Ectodermal cell (in vitro differentiated cells): ENCODE results near the gene KCNJ4.
"Not testable (repeated sequence)": the region's sequence is repeated elsewhere in the genome, so short reads cannot be mapped to it uniquely, and the experiment has no call there.

Experiments
- H3K27ac ChIP-seq: 2 replicates; pipeline ENCODE4 v1.7.0; 2013; ENCODE audit warnings: mild to moderate bottlenecking, low read depth, low read length; ENCODE audit not compliant: insufficient read depth, poor library complexity, severe bottlenecking
- H3K27me3 ChIP-seq: 2 replicates; pipeline ENCODE4 v1.7.0; 2013; ENCODE audit warnings: mild to moderate bottlenecking, low read length; ENCODE audit not compliant: insufficient read depth, control insufficient read depth, poor library complexity, severe bottlenecking
- H3K36me3 ChIP-seq: one replicate; pipeline ENCODE4 v1.7.0; 2013; ENCODE audit warnings: low read length; ENCODE audit not compliant: control insufficient read depth, insufficient read depth
- H3K4me1 ChIP-seq: one replicate; pipeline ENCODE4 v1.7.0; 2013; ENCODE audit warnings: low read length; ENCODE audit not compliant: control insufficient read depth, insufficient read depth
- H3K4me3 ChIP-seq: 2 replicates; pipeline ENCODE4 v1.7.0; 2013; ENCODE audit warnings: low read depth, low read length, control low read depth; ENCODE audit not compliant: insufficient read depth
- H3K9me3 ChIP-seq: 2 replicates; pipeline ENCODE4 v1.7.0; 2013; ENCODE audit warnings: mild to moderate bottlenecking, low read length, moderate library complexity; ENCODE audit not compliant: control insufficient read depth
- WGBS, 2 experiments: methylation state at CpG; one replicate each; pipeline ENCODE4 v1.1.7; 2013; ENCODE audit warnings: missing lambda C conversion rate in 2 of 2; 5-methylcytosine and 5-hydroxymethylcytosine counted together

Gene KCNJ4

DNA sequence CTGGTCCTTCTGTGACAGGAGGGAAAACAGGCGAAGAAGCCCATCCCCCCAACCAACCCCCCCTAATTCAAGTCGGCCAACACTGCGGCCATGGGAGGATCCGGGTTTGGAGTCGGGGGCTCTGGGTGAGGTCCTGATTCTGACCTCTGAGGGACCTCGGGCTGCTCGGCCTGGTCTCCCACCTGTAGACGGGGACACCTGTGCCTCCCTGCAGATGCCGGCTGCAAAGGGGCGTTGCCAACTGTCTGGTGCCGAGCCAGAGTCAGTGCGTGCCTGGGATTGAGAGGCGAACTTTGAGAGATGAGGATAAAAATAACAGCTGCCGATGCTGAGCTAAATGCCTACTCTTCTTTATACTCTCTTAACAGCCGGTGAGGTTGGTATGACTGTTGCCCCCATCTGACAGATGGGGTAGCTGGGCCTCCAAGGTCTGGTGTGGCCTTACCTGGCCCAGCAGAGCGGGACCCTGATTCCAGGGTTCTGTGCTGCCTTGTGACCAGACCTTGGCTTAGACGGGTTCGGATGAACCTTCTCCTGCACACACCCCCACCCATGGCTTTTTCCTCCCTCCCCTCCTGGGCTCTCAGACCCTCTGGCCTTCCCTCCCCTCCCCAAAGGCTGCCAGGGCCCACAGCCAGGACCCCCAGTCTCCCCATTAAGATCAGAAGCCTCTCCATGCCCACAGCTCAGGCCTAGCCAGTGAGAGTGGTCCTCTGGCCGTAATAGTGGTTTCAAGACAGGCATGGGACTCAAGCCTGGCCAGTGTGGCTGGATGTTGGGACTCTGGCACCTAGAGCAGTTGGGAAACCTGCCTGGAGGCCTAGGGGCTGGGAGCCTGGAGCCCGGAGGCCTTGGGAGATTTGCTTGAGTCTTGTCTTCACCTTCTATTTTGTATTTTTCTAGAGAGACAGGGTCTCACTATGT lies 41.7 kb downstream of the KCNJ4 start:
- no peaks in the 10 kb centered on the region for H3K27me3 ChIP-seq
- 84 to 88% methylated on average over 20 of the region's 20 CpGs for WGBS, 2 experiments
- no peaks in the 10 kb centered on the region for H3K4me1 ChIP-seq
- no peaks in the 10 kb centered on the region for H3K36me3 ChIP-seq
- no peak overlapping the region for H3K27ac ChIP-seq
- no peak overlapping the region for H3K4me3 ChIP-seq
- H3K9me3 ChIP-seq: no peaks in the 10 kb centered on the region

DNA sequence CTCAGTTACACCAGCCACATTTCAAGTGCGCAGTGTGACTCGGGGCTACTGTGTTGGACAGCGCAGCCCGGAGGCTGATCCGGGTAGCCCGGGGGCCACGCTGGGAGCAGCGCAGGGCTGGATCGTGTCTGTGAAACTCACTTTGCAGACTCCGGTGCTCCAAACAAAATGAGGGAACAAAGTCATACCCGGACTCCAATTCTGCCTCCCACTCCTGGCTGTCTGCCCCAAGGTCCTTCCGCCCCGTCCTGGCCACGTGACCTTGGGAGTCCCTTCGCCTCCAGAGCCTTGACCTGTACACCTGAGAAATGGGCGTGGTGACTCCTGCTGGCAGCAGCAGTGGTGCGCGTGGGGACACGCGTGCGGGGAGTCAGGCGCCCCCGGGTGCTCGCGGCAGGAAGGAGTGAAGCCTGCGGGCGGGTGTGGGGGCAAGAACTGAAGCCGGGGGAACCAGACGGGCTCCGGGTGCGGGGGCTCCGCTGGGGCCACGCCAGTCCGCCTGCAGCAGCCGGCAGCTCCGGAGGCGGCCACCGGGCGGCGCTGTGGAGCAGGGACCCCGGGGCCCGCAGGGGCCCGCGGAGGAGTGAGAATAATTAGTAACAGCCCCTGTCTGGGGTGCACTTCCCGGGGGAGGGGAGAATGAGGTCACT lies 42.4 kb downstream of the KCNJ4 start:
- WGBS, 2 experiments: 63 to 66% methylated on average over 45 of the region's 45 CpGs
- no peak overlapping the region for H3K4me3 ChIP-seq
- no peaks in the 10 kb centered on the region for H3K27me3 ChIP-seq

DNA sequence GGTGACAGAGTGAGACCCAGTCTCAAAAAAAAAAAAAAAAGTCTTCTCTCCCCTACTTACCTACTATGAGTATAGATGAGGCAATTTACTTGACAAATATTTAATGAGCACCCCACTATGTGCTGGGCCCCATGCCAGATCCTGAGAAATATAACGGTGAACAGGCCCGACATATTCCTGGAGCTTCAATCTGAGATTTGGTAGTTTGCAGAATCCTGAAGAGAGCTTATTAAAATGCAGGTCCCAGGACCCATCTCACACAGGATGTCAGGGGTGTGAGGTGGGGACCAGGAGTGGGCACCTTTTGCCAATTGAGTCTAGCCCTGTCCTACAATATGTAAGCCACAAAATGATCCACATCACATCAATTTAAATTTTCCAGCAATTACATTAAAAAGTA lies 44.0 kb downstream of the KCNJ4 start:
- WGBS, 2 experiments: 99 to 100% methylated on average over 2 of the region's 2 CpGs
- Histone ChIP-seq H3K27ac (no peak overlapping the region), H3K36me3 (no peaks in the 10 kb centered on the region), H3K27me3 (no peaks in the 10 kb centered on the region), H3K4me1 (no peaks in the 10 kb centered on the region), H3K9me3 (no peaks in the 10 kb centered on the region), H3K4me3 (no peak overlapping the region)

More for the DNA sequence above, 42.4 kb downstream of the KCNJ4 start:
- Histone ChIP-seq H3K4me1 (no peaks in the 10 kb centered on the region), H3K9me3 (no peaks in the 10 kb centered on the region), H3K27ac (no peak overlapping the region), H3K36me3 (no peaks in the 10 kb centered on the region)

DNA sequence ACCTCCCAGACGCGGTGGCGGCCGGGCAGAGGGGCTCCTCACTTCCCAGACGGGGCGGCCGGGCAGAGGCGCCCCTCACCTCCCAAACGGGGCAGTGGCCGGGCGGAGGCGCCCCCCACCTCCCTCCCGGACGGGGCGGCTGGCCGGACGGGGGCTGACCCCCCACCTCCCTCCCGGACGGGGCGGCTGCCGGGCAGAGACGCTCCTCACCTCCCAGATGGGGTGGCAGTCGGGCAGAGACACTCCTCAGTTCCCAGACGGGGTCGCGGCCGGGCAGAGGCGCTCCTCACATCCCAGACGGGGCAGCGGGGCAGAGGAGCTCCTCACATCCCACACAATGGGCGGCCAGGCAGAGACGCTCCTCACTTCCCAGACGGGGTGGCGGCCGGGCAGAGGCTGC lies 45.1 kb downstream of the KCNJ4 start:
- H3K9me3 ChIP-seq: not testable (repeated sequence)
- 94 to 95% methylated on average over 30 to 33 of the region's 35 CpGs for WGBS, 2 experiments

DNA sequence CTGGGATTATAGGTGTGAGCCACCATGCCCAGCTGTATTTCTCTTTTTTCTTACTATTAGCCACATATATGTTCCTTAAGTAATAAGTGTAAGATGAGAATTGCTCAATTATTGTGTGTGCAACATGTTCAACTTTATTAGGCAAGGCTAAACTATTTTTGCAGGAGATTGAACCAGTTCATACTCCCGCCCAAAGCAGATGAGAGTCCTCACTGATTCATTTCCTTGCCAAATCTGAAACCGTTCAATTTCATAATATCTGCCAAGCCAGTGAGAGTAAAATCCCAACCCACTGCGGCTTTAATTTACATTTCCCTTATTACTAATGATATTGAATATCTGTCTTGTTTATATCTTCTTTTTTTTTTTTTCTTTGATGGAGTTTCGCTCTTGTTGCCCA lies 48.4 kb downstream of the KCNJ4 start:
- Histone ChIP-seq H3K4me3 (no peak overlapping the region), H3K9me3 (no peaks in the 10 kb centered on the region), H3K27ac (no peak overlapping the region), H3K27me3 (no peaks in the 10 kb centered on the region), H3K4me1 (no peaks in the 10 kb centered on the region), H3K36me3 (no peaks in the 10 kb centered on the region)
- WGBS, 2 experiments: 89 to 97% methylated on average over 2 to 3 of the region's 4 CpGs

More for the DNA sequence above, 45.1 kb downstream of the KCNJ4 start:
- H3K4me1 ChIP-seq, H3K27me3 ChIP-seq, H3K4me3 ChIP-seq, H3K27ac ChIP-seq, H3K36me3 ChIP-seq: not testable (repeated sequence)

DNA sequence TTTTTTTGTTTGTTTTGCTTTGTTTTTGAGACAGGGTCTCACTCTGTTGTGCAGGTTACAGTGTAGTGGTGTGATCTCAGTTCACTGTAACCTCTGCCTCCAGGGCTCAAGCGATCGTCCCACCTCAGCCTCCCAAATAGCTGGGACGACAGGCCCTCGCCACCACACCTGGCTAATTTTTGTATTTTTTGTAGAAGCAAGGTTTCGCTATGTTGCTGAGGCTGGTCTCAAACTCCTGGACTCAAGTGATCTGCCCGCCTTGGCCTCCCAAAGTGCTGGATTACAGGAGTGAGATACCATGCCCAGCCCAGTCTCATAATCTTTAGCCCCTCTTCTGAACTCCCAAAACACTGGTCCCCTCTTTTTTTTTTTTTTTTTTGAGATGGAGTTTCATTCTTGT lies 50.6 kb downstream of the KCNJ4 start:
- no peaks in the 10 kb centered on the region for H3K36me3 ChIP-seq
- no peak overlapping the region for H3K27ac ChIP-seq
- H3K4me1 ChIP-seq: no peaks in the 10 kb centered on the region
- no peaks in the 10 kb centered on the region for H3K9me3 ChIP-seq
- no peak overlapping the region for H3K4me3 ChIP-seq
- 95 to 97% methylated on average over 6 of the region's 6 CpGs for WGBS, 2 experiments
- no peaks in the 10 kb centered on the region for H3K27me3 ChIP-seq

DNA sequence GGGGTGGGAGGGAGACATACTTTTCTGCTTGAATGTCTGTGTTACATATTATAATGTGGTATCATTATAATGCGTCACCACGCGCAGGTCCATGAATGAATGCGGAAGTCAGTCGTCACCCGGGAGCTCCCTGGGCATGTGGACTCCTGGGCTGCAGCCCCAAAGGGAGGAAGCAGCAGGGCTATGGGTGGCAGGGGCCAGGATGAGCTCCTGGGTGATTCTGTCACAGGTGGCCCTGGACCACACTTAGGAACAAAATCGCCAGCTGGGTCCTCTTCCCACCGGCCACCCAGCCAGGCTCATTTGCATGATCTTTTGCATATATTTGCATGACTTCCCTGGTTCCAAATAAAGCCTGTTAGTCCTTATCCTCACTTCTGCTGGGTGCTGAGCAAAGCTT lies 51.2 kb downstream of the KCNJ4 start:
- no peak overlapping the region for H3K27ac ChIP-seq
- no peaks in the 10 kb centered on the region for H3K9me3 ChIP-seq
- no peaks in the 10 kb centered on the region for H3K4me1 ChIP-seq
- 89 to 90% methylated on average over 8 of the region's 8 CpGs for WGBS, 2 experiments
- no peak overlapping the region for H3K4me3 ChIP-seq
- H3K27me3 ChIP-seq: no peaks in the 10 kb centered on the region
- H3K36me3 ChIP-seq: no peaks in the 10 kb centered on the region

DNA sequence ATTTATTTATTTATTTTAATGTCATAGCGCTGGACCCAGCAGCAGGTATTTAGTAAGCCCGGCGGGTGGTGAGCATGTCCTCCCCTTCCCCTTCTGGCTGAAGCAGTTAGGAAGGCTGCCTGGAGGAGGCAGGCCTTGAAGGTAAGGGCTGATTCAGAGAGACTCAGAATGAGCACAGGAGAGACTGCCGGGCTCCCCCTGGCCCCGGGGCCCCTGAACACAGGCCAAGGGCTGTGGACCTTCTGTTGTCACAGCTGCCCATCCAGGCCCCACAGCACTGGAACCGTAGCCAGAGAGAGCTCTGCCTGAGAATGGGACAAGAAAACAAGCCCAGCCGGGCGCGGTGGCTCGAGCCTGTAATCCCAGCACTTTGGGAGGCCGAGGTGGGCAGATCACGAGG lies 52.8 kb downstream of the KCNJ4 start:
- Histone ChIP-seq H3K27ac (no peak overlapping the region), H3K4me3 (no peak overlapping the region), H3K4me1 (no peaks in the 10 kb centered on the region), H3K9me3 (no peaks in the 10 kb centered on the region), H3K27me3 (no peaks in the 10 kb centered on the region), H3K36me3 (no peaks in the 10 kb centered on the region)
- WGBS, 2 experiments: 88 to 92% methylated on average over 12 of the region's 12 CpGs

DNA sequence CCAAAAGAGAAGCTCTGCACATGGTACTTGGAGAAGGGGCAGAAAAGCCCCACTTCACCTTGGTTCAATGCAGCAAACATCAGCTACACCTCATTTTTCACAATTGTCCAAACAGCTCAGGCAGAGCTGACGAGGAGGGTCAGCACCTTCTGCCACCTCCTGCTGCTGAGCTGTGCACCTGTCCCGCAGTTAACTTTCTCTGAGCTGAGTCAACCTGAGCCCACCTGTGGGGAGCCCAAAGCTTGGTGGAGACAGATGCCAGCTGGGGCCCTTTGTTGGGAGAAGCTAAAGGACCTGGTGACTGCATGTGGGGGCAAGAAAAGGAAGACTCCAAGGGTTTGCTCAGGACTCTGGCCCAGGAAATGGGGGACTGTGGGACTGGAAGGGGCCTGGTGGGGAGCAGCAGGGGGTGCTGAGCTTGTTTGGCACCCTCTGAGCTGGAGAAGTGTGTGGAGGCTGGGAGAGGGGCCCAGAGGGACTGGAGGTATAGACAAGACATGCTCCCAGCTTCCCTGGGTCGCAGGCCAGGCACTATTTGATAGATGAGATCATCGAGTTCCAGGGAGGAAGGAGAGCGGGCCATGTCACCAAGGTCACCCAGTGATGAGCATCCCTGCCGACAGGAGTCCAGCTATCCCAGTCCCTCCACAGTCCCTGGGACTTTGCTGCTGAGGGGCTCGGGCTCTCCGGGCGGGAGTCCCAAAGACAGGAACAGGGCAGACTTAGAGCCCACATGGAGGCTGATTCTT lies 53.5 kb downstream of the KCNJ4 start:
- H3K27ac ChIP-seq: no peak overlapping the region
- WGBS, 2 experiments: 81 to 86% methylated on average over 9 of the region's 9 CpGs
- H3K4me1 ChIP-seq: no peaks in the 10 kb centered on the region

DNA sequence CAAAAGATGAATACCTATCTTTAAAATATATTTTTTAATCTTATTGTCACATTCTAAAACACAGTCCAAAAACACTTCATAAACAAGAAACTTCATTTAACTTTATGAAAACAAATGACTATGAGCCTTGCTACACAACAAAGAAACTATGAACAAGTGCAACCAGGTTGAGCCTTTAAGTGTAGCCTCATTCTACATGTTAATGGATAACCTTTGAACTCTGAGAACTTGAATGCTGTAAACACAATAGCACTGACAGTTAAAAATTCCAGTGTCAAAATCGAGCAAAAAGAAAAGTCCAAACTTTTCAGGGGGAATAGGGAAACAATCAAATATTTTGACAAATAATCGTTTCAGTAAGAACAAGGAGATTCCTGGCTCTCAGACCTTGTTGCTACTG lies 54.7 kb downstream of the KCNJ4 start:
- not testable (repeated sequence) for H3K9me3 ChIP-seq, H3K4me3 ChIP-seq, H3K27me3 ChIP-seq, H3K36me3 ChIP-seq, H3K27ac ChIP-seq, H3K4me1 ChIP-seq
- WGBS, 2 experiments: no CpG with 5 or more reads among the region's 2 CpGs

More for the DNA sequence above, 53.5 kb downstream of the KCNJ4 start:
- Histone ChIP-seq H3K9me3 (no peaks in the 10 kb centered on the region), H3K36me3 (no peaks in the 10 kb centered on the region), H3K27me3 (no peaks in the 10 kb centered on the region), H3K4me3 (no peak overlapping the region)
